HG02938 (cell line): ENCODE results near the gene MDM4.
A peak's percentile ranks its signal among the peaks of the same experiment; 100 is the strongest.

Experiments used
- ATAC-seq: cut with Tn5 transposase; IDR thresholded peaks from one replicate; pipeline ENCODE4 v1.9.1; 2021; ENCODE audit warnings: mild to moderate bottlenecking, moderate library complexity; ENCODE audit not compliant: unreplicated experiment

MDM4 gene

DNA sequence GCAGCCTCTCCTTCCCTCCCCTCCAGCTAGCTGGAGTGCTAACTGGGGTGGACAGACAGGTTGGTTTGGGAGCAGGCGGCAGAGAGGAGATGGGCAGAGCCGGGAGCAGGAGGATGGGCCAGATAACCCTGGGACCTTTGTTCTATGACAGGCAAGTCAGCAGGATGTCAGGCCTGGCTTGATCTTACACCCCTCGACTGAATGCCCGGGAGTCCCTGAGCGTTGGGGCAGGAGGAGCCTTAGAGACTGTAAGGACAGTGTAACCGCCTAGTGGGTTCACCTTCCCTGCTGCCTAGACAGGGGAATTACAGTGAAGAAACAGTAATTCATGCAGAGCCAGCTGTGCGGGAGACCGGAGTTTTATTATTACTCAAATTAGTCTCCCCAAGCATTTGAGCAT, 60.2 kb downstream of the MDM4 start:
- ATAC-seq = no peak

DNA sequence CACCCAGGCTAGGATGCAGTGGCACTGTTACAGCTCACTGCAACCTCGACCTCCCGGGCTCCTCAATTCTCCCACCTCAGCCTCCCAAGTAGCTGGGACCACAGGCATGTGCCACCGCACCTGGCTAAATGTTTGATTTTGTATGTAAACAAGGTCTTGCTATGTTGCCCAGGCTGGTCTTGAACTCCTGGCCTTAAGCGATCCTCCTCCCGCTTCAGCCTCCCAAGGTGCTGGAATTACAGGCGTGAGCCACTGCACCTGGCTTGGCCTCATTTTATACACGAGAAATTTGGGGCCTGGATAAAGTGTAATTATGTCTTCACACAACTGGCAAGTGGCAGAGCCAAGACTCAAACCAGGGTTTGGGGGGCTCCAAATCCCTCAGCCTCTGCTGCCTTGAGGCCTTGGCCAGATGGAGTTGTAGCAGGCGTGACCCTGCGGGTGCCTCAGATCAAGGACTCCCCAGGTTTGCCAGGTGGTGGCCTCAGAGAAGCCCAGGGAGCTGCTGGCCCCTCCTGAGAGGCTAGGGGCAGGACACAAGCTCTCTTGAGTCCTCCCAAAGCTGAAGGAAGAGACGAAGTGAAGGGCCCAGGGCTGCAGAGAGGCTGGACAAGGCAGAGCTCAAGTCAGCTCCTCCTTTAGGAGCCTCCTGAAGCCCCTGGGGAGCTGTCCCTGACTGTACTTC, 61.7 kb downstream of the MDM4 start:
- no peak for ATAC-seq

DNA sequence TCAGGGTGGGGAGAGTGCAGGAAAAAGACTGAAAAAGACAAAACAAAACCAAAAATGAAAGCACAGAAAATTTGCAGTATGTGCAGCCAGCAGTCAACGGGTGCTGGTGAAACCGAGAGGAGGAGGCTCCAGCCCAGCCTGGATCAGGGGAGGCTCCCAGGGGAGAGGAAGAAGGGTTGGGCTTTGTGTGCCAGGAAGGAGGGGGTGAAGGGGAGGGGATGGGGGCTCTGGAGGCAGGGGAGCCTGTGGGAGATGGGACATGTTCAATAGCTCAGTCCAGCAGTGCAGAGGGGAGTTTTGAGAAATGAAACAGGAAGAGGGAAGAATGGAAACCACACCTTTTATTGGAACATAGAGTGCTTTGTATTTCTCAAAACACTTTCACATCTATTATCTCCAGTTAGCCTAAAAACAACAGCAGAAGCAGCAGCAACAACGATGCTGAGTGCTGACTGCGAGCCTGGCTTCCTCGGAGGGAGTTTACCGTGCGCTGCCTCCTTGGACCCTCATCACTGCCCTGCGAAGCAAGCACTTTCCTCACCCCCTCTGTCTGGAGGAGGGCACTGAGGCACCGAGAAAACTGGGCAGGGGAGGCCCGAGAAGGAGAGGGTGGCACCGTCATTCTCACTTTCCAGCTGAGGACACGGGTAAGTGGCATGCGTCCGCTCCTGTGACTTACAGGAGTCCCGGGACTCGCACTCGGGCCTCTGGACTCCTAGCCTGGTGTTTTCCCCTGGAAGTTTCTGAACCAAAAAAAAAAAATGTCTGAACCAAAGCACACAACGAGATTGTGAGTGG, 62.9 kb downstream of the MDM4 start:
- ATAC-seq = peak; percentile 76

DNA sequence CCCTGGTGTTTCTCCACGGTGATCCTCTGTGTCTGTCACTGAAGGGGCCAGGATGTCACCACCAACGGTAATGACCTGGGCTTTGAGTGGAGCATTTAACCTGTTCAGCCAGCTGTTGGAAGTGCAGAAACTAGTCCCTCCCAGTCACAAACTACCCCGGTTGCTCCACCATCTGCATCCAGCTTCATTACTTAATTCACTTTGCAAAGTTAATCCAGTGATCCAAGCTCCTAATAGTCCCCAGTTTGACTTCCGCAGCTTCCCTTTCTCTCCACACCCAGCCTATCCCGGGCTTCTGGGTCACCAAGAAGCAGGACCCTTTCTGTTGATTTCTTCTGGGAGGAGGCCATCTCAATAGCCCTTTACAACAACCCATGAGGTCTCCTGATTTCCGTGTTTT, 63.5 kb downstream of the MDM4 start:
- no peak for ATAC-seq

DNA sequence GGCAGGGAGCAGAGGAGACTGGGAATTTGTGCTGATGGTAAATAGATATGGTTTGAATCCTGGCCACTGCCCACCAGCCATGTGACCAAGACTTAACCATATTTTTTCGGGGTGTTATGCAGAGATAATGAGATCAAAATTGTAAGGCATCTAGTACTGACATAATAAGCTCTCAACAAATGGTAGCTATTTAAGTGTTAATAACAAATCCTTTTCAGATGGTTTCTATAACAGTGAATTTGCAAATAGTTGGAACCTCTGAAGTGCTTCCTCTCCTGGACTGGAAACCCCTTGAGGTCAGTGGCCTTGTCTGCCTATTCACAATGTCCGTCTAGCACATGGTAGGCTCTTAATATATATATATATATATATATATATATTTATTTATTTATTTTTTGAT, 64.7 kb downstream of the MDM4 start:
- no peak for ATAC-seq

DNA sequence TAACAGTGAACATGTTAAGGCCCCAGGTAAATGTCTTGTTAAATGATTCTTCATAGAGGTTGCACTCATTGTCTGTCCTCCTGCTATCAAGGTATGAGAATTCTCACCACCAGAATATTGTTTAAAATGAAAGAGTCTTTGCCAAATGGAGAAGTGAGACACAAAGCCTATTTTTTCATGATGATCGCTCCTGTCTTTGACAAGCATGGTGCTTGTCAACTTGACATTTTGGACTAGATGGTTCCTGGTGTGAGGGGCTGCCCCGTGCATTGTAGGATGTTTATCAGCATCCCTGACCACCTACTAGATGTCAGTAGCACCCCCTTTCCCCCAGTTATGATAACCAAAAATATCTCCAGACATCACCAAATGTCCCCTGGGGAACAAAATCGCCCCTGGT, 65.6 kb downstream of the MDM4 start:
- ATAC-seq = no peak

DNA sequence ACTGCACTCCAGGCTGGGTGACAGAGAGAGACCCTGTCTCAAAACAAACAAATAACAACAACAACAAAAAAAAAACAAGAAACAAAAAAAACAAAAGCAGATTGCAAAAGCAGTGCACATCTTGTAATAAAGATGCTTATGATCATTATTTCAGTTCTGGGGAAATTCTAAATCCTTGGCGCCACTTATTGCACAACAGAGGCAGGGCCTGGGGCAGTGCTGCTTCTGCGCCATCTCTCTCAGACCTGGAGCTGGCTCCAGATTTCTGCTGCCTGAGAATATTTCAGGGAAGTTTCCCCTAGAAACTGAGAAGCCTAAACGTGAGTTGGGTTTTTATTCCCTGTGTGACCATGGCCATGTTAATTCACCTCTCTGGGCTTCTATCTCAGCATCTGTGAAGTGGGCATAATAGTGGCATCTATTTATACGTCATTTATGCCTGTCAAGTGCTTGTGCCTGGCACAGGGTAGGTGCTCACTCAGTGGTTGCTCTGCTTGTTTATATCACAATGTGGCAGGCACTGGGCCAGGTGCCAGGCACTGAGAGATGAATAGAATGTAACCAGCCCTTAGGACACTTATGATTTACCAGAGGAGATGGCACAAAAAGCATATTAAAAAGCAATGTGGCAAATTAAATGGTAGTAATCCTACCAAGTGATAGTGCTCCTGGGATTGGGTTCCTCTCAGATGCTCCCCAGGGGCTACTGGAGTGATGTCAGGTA, 67.9 kb downstream of the MDM4 start:
- ATAC-seq = no peak

DNA sequence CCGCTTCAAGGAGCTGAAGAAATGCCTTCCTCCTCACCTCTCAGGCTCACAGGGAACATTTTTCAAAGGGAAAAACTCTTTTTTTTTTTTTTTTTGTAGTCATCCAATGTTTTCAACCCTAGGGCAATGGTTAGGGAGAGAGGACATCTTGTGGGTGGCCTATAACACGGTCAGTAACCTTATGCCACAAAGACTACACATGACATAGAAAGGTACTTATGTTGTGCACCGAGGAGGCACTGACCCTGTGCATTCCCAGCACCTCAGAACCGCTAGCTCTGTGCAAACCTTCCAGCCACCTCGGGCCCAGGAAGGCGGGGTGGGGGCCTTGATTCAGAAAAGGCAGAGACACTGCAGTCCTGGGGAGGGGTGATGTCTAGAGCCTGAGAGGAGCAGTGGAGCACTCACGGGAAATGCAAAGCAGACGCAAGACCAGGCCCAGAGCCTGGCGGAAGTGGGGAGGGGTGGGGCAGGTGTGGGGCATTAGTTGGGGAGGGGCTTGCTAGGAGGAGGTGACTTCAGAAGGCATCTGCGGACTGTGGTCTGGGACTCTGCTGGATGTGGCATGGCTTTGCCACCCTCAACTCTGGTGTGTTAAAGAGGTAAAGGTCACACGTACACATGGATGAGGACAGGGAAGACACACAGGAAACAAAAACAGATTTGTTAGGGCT, 68.6 kb downstream of the MDM4 start:
- ATAC-seq = no peak

DNA sequence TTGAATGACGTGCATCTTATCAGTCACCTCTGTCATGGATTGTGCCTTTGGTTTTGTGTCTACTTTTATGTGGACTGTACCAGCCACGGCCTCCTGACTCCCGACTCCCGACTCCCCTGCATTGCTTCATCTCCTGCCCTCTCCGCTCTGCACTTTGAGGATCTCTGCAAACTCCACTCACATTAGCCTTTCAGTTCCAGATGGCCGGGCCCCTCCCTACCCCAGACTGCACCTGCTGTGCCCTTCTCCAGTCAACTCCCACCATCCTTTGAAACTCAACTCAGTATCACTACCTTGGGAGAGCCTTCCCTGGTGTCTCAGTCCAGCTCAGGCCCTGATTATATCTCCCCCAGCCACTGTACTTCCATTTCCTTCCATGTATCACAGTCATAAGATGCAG, 71.4 kb downstream of the MDM4 start:
- no peak for ATAC-seq

DNA sequence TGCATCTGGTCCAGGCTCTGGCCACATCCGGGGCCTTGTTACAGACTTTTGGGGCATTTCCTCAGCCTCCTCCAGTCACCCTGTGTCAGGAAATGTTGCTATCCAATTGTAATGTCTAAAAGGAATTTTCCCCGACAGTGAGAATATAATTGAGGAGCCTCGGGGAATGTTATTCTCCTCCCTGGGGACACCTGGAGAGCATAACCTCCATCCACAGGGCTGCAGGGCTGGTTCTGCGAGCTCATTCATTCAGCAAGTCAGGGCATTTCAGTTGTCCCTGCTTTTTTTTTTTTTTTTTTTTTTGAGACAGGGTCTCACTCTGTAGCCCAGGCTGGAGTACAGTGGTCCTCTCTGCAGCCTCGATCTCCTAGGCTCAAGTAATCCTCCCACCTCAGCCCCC, 72.6 kb downstream of the MDM4 start:
- no peak for ATAC-seq

DNA sequence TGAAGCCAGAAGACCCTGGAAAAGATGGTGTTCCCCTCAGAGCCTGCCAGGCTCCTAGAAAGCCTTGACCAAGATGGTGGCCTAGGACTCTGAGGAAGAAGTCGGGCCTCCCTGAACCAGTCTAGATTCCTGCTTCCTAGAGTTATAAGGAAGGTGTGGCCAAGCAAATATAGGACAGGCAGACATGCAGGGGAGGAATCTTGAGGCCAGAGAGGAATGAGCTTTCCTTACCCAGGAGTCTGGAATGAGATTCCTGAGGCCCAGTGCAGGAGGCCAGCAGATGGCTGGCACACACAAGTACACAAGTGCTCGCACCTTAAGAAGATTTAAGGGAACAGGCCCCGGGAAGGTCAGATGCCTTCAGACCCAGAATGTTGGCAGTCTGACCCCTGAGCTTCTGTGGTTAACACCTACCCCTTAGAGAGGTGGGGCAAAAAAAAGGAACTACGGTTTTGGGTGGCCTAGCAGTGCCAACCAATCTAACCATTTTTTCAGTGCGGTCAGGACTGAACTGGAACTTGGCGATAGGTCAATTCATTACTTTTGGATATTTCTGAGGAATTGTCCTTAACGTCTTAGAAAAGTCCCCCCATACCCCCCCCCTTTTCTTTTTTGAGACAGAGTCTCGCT, 73.3 kb downstream of the MDM4 start:
- no peak for ATAC-seq

DNA sequence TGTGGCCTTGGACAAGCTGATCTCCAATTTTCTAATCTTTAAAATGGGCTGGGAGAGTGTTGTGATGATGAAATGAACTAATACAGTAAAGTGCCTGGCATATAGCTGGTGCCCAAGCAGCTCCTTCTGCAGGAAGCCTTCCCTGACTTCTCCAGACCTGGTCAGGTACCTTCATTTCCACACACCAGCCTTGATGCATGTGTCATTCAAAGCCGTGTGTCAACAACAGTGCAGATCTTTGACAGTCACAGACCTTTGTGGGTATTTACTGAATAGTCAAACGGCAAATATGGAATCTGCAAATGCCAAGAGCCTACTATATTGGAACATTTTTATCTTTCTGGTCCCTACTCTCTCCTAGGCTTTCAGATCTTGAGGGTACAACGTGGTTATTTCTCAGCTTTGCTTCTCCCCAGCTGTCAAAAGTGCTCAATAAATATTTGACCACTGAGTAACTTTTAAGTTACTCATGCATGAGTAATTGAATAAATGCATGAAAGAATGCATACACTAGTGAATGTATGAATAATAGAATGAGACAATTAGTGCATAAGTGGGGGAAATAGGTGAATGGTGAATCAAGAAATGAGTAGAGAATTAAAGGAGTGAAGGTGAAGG, 75.4 kb downstream of the MDM4 start:
- ATAC-seq = no peak

DNA sequence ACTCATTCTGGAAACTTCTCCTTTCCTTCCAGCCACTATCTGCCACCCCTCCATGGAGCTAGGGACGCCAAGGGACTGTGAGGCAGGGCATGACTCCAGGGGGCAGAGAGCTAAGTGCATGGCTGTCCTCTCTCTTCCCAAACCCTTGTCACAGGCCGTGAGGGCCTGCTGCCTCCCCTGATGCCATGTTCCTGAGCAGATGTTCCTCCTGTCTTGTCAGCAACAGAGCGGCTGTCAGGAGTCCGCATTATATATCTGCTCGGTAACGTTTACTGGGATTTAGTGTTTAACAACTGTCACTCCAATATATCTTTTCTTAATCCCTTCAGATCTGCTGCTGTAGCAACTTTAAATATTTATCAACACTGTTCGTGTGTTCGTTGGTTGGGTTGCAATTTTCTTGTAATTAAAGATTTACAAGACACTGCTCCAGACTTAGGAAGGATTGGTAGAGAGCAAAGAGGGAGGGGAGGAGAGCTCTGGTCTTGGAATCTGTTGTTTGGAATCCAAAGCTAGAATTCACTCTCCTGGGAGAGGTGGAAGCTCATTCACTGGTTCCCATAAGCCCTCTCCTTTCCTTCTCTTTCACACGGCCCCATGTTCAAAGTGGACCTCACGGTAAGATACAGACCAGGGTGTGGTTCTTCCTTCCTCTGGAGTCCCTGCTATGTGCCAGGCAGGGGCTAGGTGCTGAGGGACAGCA, 76.2 kb downstream of the MDM4 start:
- ATAC-seq = no peak

DNA sequence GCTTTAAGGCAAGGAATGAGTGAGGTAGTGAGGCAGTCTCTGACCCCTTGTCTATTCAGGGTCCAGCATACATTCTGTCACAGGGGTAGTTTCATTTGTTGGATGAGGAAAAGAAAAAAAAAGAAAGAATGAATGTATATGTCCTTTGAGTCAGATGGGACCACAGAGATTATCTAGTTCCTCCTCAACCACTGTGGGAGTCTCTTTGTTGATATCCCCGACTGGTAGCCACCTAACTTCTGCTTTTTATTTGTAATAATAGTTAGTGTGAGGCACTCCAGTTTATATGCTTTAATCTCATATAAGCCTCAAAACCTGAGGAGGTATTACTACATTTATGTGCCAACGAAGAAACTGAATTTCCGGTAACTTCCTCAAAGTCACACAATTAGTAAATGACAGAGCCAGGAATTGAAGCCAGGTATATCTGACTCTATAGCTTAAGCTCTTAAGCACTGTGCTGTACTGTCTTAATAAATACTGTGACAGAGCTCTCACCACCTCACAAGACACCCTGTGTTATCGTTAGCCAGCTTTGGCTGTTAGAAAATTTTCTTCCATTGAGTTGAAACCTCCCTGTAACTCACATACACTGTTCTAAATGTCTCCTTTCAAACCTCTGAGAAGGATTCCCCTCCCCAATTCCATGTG, 82.2 kb downstream of the MDM4 start:
- ATAC-seq = no peak

DNA sequence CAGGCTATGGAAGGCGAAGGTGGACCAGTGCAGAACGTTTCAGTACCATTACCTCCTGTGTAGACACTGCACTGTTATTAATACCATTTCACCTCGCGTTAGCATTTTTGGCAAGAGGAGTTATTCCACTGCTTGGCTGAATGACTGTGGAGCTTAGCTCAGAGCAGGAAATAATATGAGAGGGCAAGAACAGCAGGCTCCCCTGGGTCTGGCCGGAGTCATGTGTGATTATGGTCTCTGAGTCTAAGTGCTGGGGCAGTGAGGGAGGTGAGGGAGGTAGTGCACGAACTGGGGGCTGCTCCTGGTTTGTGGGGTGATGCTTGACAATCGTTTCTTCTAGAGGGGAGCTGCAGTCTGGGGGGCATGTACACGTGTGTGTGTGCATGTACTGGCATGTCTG, 82.9 kb downstream of the MDM4 start:
- ATAC-seq = no peak

DNA sequence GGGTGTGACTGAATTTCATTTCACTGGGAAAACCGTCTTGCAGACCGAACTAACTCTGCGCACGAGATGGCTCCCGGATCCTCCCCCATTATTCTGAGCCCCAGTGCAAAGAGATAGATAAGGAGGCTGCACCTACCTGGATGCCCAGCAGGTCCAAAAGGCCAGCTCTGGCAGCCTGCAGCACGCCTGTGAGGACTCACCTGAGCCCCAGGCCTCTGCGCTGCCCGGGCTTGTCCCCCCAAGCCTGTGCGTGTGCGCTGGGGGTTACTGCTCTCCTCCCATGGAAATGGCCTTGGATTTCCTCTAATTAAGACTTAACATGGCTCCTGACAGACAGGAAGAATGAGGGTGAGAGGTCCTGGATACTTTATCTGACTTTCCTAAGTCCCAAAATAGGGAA, 83.4 kb downstream of the MDM4 start:
- ATAC-seq = no peak

DNA sequence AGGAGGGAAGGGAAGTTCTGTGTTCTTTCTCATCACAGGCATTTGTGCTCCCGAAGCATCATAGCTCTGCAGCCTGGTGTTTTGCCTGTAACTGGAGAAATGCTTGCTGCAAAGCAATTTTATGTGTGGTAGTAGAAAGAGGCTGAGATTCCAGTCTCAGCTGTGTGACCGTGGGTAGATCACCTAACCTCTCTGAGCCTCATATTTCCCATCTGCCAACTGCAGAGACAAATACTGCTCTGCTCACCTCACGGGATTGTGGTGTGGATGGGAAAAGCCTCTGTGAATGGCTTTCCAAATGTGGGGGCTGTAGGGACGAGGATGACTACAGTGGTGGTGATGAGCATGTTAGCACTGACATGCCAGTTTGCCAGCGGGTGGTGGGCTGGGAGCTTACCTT, 84.0 kb downstream of the MDM4 start:
- ATAC-seq = no peak

DNA sequence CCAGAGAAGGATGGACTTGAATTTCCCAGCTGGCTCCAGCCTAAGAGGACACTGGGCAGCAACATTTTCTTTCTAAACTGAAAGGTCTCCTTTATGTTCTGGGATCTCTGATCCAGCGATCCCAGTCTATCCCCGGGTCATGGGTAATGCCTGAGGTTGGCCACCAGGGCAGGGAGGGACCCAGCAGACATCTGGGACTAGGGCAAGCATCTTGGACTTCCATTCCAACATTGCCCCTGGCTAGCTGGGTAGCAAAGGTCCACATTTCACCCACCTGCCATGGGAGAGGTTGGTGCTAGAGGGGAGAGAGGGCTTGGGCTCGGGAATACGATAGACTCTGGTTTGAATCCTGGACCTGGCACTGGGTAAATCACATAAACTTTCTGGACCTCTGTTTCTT, 84.8 kb downstream of the MDM4 start:
- no peak for ATAC-seq

DNA sequence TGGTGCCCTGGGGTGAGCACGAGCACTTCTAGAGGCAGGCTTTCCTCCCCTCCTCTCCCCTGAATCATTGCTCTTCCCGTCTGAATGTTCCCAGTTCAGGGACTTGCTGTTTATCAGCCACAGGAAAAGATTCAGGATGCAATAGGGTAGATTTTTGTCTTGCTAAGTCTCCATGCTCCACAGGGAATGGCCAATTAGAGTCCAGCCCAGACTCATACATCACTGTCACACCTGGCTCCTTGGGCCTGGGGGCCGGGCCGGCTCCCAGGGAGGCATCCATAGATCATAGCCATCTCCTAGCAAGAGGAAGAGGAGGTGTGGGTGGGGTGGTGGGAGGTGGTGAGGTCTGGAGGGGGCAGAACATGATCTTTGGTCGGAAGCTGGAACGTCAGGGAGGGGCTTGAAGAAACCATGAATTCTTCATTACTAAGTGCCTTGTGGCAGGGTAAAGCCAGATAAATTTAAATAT, 85.9 kb downstream of the MDM4 start:
- no peak for ATAC-seq
